Tibial nerve (tissue), 4 donors: ENCODE data around the gene NRCAM.

Experiments
- EP300 ChIP-seq, 2 donors: sonication (generic); formaldehyde crosslinking; IDR thresholded peaks; one replicate each; pipeline ENCODE4 v1.6.1; 2017; ENCODE audit warnings: antibody characterized with exemption in 2 of 2, mild to moderate bottlenecking in 1 of 2
- TF ChIP-seq, protein P1 (sequence below), 5 experiments: fragments of 200-600 bp in 3 of 5; fragments of 450-650 bp in 2 of 5; sonication (generic) in 3 of 5; IDR thresholded peaks; one replicate each; pipeline ENCODE4 v1.5.1; 2016 to 2019; ENCODE audit warnings: antibody characterized with exemption in 5 of 5, mild to moderate bottlenecking in 3 of 5, moderate library complexity in 2 of 5

- TF ChIP-seq, protein P1, sequence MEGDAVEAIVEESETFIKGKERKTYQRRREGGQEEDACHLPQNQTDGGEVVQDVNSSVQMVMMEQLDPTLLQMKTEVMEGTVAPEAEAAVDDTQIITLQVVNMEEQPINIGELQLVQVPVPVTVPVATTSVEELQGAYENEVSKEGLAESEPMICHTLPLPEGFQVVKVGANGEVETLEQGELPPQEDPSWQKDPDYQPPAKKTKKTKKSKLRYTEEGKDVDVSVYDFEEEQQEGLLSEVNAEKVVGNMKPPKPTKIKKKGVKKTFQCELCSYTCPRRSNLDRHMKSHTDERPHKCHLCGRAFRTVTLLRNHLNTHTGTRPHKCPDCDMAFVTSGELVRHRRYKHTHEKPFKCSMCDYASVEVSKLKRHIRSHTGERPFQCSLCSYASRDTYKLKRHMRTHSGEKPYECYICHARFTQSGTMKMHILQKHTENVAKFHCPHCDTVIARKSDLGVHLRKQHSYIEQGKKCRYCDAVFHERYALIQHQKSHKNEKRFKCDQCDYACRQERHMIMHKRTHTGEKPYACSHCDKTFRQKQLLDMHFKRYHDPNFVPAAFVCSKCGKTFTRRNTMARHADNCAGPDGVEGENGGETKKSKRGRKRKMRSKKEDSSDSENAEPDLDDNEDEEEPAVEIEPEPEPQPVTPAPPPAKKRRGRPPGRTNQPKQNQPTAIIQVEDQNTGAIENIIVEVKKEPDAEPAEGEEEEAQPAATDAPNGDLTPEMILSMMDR (IDR thresholded peaks at IDR 0.05), result no peak
- no peak for TF ChIP-seq EP300 (IDR thresholded peaks at IDR 0.05)
These were observed 356.5 kb downstream of the NRCAM start for GRCh38 chr7:108099713-108100112.
